Measurements from ENCODE around the gene VEZF1.

- no peak for TF ChIP-seq CTCF (IDR thresholded peaks at IDR 0.05)
- TF ChIP-seq POLR2A (IDR thresholded peaks at IDR 0.05): no peak
- TF ChIP-seq POLR2AphosphoS5 (IDR thresholded peaks at IDR 0.05): no peak
These were observed 34.8 kb downstream of the VEZF1 start for GRCh38 chr17:57953219-57953618.

Data from transverse colon (tissue), 4 donors.